K562 (cell line): ENCODE data around the gene PSD2. TPM values are rescaled to one million over a fixed set of nuclear protein-coding genes. Genes with fewer than 3 reads are reported as not detected.

Experiments
- ATAC-seq: fragments of 200-7000 bp; cut with Tn5 transposase; 3 replicates; pipeline ENCODE4 v1.9.1; 2020; ENCODE audit warnings: moderate library complexity
- BruUV-seq: library from RNA; stranded (reverse); fragments of 400-500 nt; replicated peaks from 2 replicates; lab custom pipeline; 2021; lab: Mats Ljungman, UMichigan
- CTCF ChIA-PET: fragments of 300-600 bp; formaldehyde crosslinking; extraction: SDS; loops from one replicate; lab custom pipeline; 2021; ENCODE audit warnings: low intra/inter-chr PET ratio; lab: Yijun Ruan, JAX
- POLR2A ChIA-PET: fragments of 300-600, 350-650 bp; sonication (Branson Sonifier 250); formaldehyde crosslinking; extraction: SDS; loops from one replicate; lab custom pipeline; 2021; ENCODE audit warnings: antibody characterized with exemption, inconsistent platforms; lab: Yijun Ruan, JAX
- DNase-seq, 4 experiments: peaks; one replicate each; pipeline versions ENCODE4 v3.0.0 to v3.0.0-alpha.2; 2011 to 2018; ENCODE audit warnings: low spot score in 3 of 4, mixed read lengths in 3 of 4; ENCODE audit errors: extremely low read depth in 1 of 4
- FAIRE-seq: peaks from 2 replicates; lab custom pipeline; 2011; peaks lifted over from hg19 to GRCh38; lab: Jason Lieb, UNC
- H2AFZ ChIP-seq: 2 replicates; pipeline ENCODE4 v1.6.0; 2011; ENCODE audit warnings: low read depth, low read length, control low read depth, inconsistent platforms
- H3K27ac ChIP-seq: fragments of 200-600 bp; 3 replicates; pipeline ENCODE4 v1.8.0; 2011; ENCODE audit warnings: low read depth, mild to moderate bottlenecking, control low read depth, inconsistent platforms, low read length, moderate library complexity, mixed read lengths; ENCODE audit errors: extremely low read depth
- H3K27me3 ChIP-seq, 2 experiments: fragments of 300-600 bp in 1 of 2; 2 replicates in 1 of 2; 3 replicates in 1 of 2; pipeline versions ENCODE4 v1.6.0 to v1.8.0; 2011; ENCODE audit warnings: inconsistent platforms in 2 of 2, low read length in 2 of 2, mild to moderate bottlenecking in 1 of 2, mixed read lengths in 1 of 2, moderate library complexity in 1 of 2; ENCODE audit not compliant: control insufficient read depth in 2 of 2, insufficient read depth in 2 of 2
- H3K36me3 ChIP-seq: fragments of 300-600 bp; 3 replicates; pipeline ENCODE4 v1.8.0; 2011; ENCODE audit warnings: mild to moderate bottlenecking, low read length, inconsistent platforms; ENCODE audit not compliant: control insufficient read depth, insufficient read depth
- H3K4me1 ChIP-seq, 2 experiments: fragments of 200-600 bp in 1 of 2; replicated peaks in 1 of 2; 2 replicates in 1 of 2; 3 replicates in 1 of 2; pipeline versions ENCODE4 v1.5.1 to v1.8.0; 2011; ENCODE audit warnings: inconsistent platforms in 2 of 2, low read length in 2 of 2, mild to moderate bottlenecking in 1 of 2, mixed read lengths in 1 of 2, moderate library complexity in 1 of 2; ENCODE audit not compliant: control insufficient read depth in 2 of 2, insufficient read depth in 2 of 2
- H3K4me2 ChIP-seq: 2 replicates; pipeline ENCODE4 v1.6.1; 2011; ENCODE audit warnings: low read length, control low read depth, inconsistent platforms, mixed read lengths; ENCODE audit not compliant: insufficient read depth
- H3K4me3 ChIP-seq: fragments of 200-600 bp; sonication (generic), shearing (Covaris generic); 2 replicates; pipeline ENCODE4 v1.5.1; 2016; ENCODE audit warnings: control low read depth, inconsistent platforms
- H3K79me2 ChIP-seq: fragments of 200-600 bp; 3 replicates; pipeline ENCODE4 v1.8.0; 2011; ENCODE audit warnings: low read length, inconsistent platforms; ENCODE audit not compliant: control insufficient read depth, insufficient read depth
- H3K9ac ChIP-seq, 2 experiments: 2 replicates each; pipeline versions ENCODE4 v1.6.0 to v1.6.1; 2011; ENCODE audit warnings: low read depth in 2 of 2, low read length in 2 of 2, control low read depth in 1 of 2, inconsistent platforms in 1 of 2, mild to moderate bottlenecking in 1 of 2, mixed read lengths in 1 of 2; ENCODE audit not compliant: insufficient read depth in 1 of 2
- H3K9me1 ChIP-seq: one replicate; pipeline ENCODE4 v1.6.0; 2011; ENCODE audit warnings: inconsistent platforms, mild to moderate bottlenecking, low read length, moderate library complexity; ENCODE audit not compliant: control insufficient read depth, insufficient read depth
- H3K9me3 ChIP-seq: replicated peaks from 2 replicates; pipeline ENCODE4 v1.5.1; 2011; ENCODE audit warnings: low read depth, low read length, inconsistent platforms; ENCODE audit not compliant: control insufficient read depth, insufficient read depth
- H4K20me1 ChIP-seq: replicated peaks from 2 replicates; pipeline ENCODE4 v1.6.1; 2011; ENCODE audit warnings: low read length, inconsistent platforms, mixed read lengths; ENCODE audit not compliant: control insufficient read depth, insufficient read depth
- BRF1 ChIP-seq: IDR thresholded peaks from 3 replicates; pipeline ENCODE4 v1.6.1; 2011; ENCODE audit warnings: borderline replicate concordance, mild to moderate bottlenecking; ENCODE audit not compliant: insufficient read length; ENCODE audit errors: extremely low read depth
- CEBPB ChIP-seq: fragments of 450-650 bp; IDR thresholded peaks from 2 replicates; pipeline ENCODE4 v1.6.1; 2016; ENCODE audit warnings: missing genetic modification characterization, missing compliant biosample characterization
- CREBBP ChIP-seq: IDR thresholded peaks from one replicate; pipeline ENCODE4 v1.6.1; 2012; ENCODE audit warnings: low read depth, mild to moderate bottlenecking, control low read depth, inconsistent platforms, low read length
- CTBP1 ChIP-seq: fragments of 450-650 bp; IDR thresholded peaks from 2 replicates; pipeline ENCODE4 v1.6.1; 2016; ENCODE audit warnings: borderline replicate concordance
- HDAC2 ChIP-seq: fragments of 450-650 bp; IDR thresholded peaks from 2 replicates; pipeline ENCODE4 v1.6.1; 2016; ENCODE audit warnings: mild to moderate bottlenecking
- ID3 ChIP-seq, 2 experiments: fragments of 250-450 bp in 1 of 2; fragments of 450-650 bp in 1 of 2; sonication (Bioruptor Pico) in 1 of 2; IDR thresholded peaks; 2 replicates each; pipeline versions ENCODE4 v1.6.1 to v1.8.0; 2016 to 2021; ENCODE audit warnings: mild to moderate bottlenecking in 2 of 2, moderate library complexity in 2 of 2, missing compliant biosample characterization in 1 of 2, missing genetic modification characterization in 1 of 2
- KLF16 ChIP-seq: IDR thresholded peaks from 2 replicates; pipeline ENCODE4 v1.6.1; 2016; ENCODE audit warnings: antibody characterized with exemption
- MAFG ChIP-seq: fragments of 450-650 bp; conservative IDR thresholded peaks from 2 replicates; pipeline ENCODE4 v1.6.1; 2016; ENCODE audit warnings: missing genetic modification characterization, missing compliant biosample characterization
- NR4A1 ChIP-seq, 2 experiments: fragments of 250-450 bp in 1 of 2; fragments of 450-650 bp in 1 of 2; sonication (Bioruptor Pico) in 1 of 2; IDR thresholded peaks; 2 replicates each; pipeline versions ENCODE4 v1.4.0 to v1.6.1; 2016 to 2020; ENCODE audit warnings: mild to moderate bottlenecking in 2 of 2, missing compliant biosample characterization in 1 of 2, missing genetic modification characterization in 1 of 2, moderate library complexity in 1 of 2
- RBM17 ChIP-seq: fragments of 200-400 bp; formaldehyde crosslinking; IDR thresholded peaks from 2 replicates; pipeline ENCODE4 v1.6.1; 2017; ENCODE audit warnings: low read depth, mild to moderate bottlenecking, low read length, borderline replicate concordance
- SOX6 ChIP-seq: fragments of 450-650 bp; IDR thresholded peaks from 2 replicates; pipeline ENCODE4 v1.6.1; 2014; ENCODE audit warnings: mild to moderate bottlenecking
- SP1 ChIP-seq: sonication (generic); formaldehyde crosslinking; IDR thresholded peaks from 2 replicates; pipeline ENCODE4 v1.8.1; 2022; ENCODE audit warnings: mild to moderate bottlenecking, missing genetic modification reagents
- TAL1 ChIP-seq: fragments of 450-650 bp; IDR thresholded peaks from 2 replicates; pipeline ENCODE4 v1.6.1; 2016; ENCODE audit warnings: mild to moderate bottlenecking
- ZC3H8 ChIP-seq: fragments of 450-650 bp; IDR thresholded peaks from 2 replicates; pipeline ENCODE4 v1.6.1; 2017
- ZSCAN32 ChIP-seq: fragments of 450-650 bp; formaldehyde crosslinking; IDR thresholded peaks from 2 replicates; pipeline ENCODE4 v1.4.0; 2020; ENCODE audit warnings: mild to moderate bottlenecking, moderate library complexity
- WGBS: fragments of 100-300 bp; shearing (Covaris generic); methylation state at CpG from one replicate; pipeline ENCODE4 v1.1.6; 2016; ENCODE audit warnings: low coverage, mixed read lengths; ENCODE audit not compliant: insufficient coverage; ENCODE audit errors: missing lambda C conversion rate; 5-methylcytosine and 5-hydroxymethylcytosine counted together
- in situ Hi-C: fragments of 300-500 bp; cut with MboI; formaldehyde crosslinking; loops from 4 replicates; pipeline ENCODE4 v1.15.0; 2018; ENCODE audit warnings: inconsistent platforms, mixed read lengths
- intact Hi-C: fragments of 100-400 bp; cut with micrococcal nuclease; formaldehyde crosslinking; loops from 2 replicates; pipeline ENCODE4 v1.14.2; 2022
- polyA plus RNA-seq, 8 experiments: library from polyadenylated mRNA; depleted of rRNA in 4 of 8; stranded (reverse) in 5 of 8; unstranded in 3 of 8; fragments of >200 nt; fragmentation: Nextera tagmentation in 2 of 8; fragmentation: Illumina TruSeq in 1 of 8; extraction: Ambion mirVana in 2 of 8; extraction: Trizol in 1 of 8; gene quantifications; 2 replicates each; pipeline versions ENCODE4 v1.2.1 to v1.2.3, GENCODE V29; 2011 to 2014; ENCODE audit warnings: inconsistent platforms in 1 of 8, missing spikeins in 1 of 8
- total RNA-seq, 7 experiments: library from RNA; depleted of rRNA in 6 of 7; stranded (reverse); fragments of >200 nt in 6 of 7; fragmentation: Illumina TruSeq in 2 of 7; extraction: Trizol in 2 of 7; gene quantifications; 2 replicates each; pipeline versions ENCODE4 v1.2.1 to v1.2.3, GENCODE V29; 2011 to 2021; ENCODE audit warnings: low replicate concordance in 1 of 7
- TF ChIP-seq, protein P1 (sequence below): fragments of 450-650 bp; formaldehyde crosslinking; IDR thresholded peaks from 2 replicates; pipeline ENCODE4 v1.4.0; 2020; ENCODE audit warnings: mild to moderate bottlenecking, mixed read lengths
- TF ChIP-seq, protein P2 (sequence below): fragments of 250-450 bp; sonication (Bioruptor Pico); IDR thresholded peaks from 2 replicates; pipeline ENCODE4 v1.8.0; 2021; ENCODE audit warnings: borderline replicate concordance, mild to moderate bottlenecking, moderate library complexity; ENCODE audit not compliant: poor library complexity, severe bottlenecking
- TF ChIP-seq, protein P3 (sequence below): sonication (generic); formaldehyde crosslinking; IDR thresholded peaks from 2 replicates; pipeline ENCODE4 v1.8.0; 2022; ENCODE audit warnings: mild to moderate bottlenecking, missing genetic modification reagents

The PSD2 gene
- total and polyA plus RNA-seq, 9 of the 15 experiments (the other 6 are each of a cell fraction or from before 2014, with no cell fraction given): 0.01 to 0.09 (median 0.04) TPM; not detected in 4

DNA sequence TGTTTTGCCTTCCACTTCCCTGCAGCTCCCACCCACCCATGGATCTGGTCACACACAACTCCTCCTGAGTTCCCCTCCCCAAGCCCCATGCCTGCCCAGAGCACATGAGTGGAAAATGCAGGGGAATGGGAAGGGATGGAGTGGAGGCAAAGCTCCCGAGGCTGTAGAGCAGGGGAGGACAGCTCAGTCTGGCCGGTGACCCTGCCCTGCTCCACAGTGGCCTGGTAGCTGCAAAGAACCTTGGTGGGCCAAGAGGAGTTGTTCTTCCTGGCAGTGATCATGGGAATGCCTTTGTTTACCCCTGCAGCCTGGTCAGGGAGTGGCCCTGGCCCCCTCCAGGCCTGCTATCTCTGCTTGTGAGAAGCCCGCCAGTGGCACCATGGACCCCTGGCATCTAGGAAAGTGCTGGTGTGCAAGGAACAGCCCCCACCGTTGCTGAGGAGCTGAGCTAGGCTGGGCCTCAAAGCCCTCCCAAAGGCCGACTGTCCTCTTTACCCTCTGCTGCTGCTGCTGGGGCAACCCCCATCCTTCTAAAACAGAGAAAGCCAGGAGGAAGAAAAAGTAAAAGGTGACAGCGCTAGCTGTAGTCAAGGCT, 60.4 kb downstream of the PSD2 start:
- H3K4me3 ChIP-seq: no peak overlapping the region
- H3K36me3 ChIP-seq: no peaks in the 10 kb centered on the region
- no peak for FAIRE-seq
- no peak overlapping the region for H3K4me2 ChIP-seq
- in situ Hi-C loops (loop anchor here (10.0 kb wide), 1 partner anchor 221 kb away; no protein-coding TSS in a partner anchor), intact Hi-C loops (no loop called here)
- peaks cover 11 to 62% of the 10 kb centered on the region in 2 experiments; a peak in 4 of 5 replicates for H3K27me3 ChIP-seq
- ChIA-PET POLR2A (interaction anchor here (0.6 to 0.7 kb wide), 2 partner anchors 271 to 283 kb away, joined by 3 read pairs; no protein-coding TSS in a partner anchor), CTCF (no interaction called here)
- no peak for ATAC-seq
- no peak overlapping the region for H2AFZ ChIP-seq
- H4K20me1 ChIP-seq: peaks cover 4% of the 10 kb centered on the region; the same call in 1 of the 2 replicates
- no peak for DNase-seq
- H3K4me1 ChIP-seq: no peaks in the 10 kb centered on the region
- no peaks in the 10 kb centered on the region for H3K79me2 ChIP-seq
- TF ChIP-seq, protein P1, sequence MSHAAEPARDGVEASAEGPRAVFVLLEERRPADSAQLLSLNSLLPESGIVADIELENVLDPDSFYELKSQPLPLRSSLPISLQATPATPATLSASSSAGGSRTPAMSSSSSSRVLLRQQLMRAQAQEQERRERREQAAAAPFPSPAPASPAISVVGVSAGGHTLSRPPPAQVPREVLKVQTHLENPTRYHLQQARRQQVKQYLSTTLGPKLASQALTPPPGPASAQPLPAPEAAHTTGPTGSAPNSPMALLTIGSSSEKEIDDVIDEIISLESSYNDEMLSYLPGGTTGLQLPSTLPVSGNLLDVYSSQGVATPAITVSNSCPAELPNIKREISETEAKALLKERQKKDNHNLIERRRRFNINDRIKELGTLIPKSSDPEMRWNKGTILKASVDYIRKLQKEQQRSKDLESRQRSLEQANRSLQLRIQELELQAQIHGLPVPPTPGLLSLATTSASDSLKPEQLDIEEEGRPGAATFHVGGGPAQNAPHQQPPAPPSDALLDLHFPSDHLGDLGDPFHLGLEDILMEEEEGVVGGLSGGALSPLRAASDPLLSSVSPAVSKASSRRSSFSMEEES: no peak
- no peak for TF ChIP-seq TAL1
- TF ChIP-seq CREBBP: no peak
- TF ChIP-seq KLF16: no peak
- TF ChIP-seq ID3 (CRISPR knock-in tag; IDR thresholded peaks at IDR 0.05): no peak
- TF ChIP-seq ID3 (tag; IDR thresholded peaks at IDR 0.05): no peak
- no peak for TF ChIP-seq SOX6
- TF ChIP-seq CEBPB (tag): no peak
- no peak for TF ChIP-seq ZC3H8
- TF ChIP-seq SP1: no peak
- TF ChIP-seq NR4A1 (CRISPR knock-in tag; IDR thresholded peaks at IDR 0.05): no peak
- TF ChIP-seq NR4A1 (tag; IDR thresholded peaks at IDR 0.05): no peak
- no peak for TF ChIP-seq HDAC2
- no peak for TF ChIP-seq ZSCAN32 (CRISPR knock-in tag)
- TF ChIP-seq, protein P2, sequence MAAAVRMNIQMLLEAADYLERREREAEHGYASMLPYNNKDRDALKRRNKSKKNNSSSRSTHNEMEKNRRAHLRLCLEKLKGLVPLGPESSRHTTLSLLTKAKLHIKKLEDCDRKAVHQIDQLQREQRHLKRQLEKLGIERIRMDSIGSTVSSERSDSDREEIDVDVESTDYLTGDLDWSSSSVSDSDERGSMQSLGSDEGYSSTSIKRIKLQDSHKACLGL (CRISPR knock-in tag): no peak
- no peak for TF ChIP-seq CTBP1
- TF ChIP-seq MAFG (tag): no peak
- TF ChIP-seq, protein P3, sequence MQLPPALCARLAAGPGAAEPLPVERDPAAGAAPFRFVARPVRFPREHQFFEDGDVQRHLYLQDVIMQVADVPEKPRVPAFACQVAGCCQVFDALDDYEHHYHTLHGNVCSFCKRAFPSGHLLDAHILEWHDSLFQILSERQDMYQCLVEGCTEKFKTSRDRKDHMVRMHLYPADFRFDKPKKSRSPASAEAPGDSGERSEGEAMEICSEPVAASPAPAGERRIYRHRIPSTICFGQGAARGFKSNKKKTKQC (CRISPR knock-in tag): no peak
- no peak for TF ChIP-seq RBM17
- TF ChIP-seq BRF1: no peak
- no peaks in the 10 kb centered on the region for H3K9me3 ChIP-seq
- H3K9me1 ChIP-seq: no peaks in the 10 kb centered on the region
- WGBS: 0% methylated on average over 6 of the region's 6 CpGs
- BruUV-seq: no TSS peak
- peak overlapping the region in 1 of 2 experiments; percentile 8; a peak in 1 of 4 replicates for H3K9ac ChIP-seq
- no peak overlapping the region for H3K27ac ChIP-seq
